Stimulated activated CD8-positive, alpha-beta memory T cell treated with anti-CD3 and anti-CD28 coated beads, Interleukin-7, amount 100 ng/mL, for 4 hours (primary cell): ENCODE data around the gene PNPO.
A peak's percentile ranks its signal among the peaks of the same experiment; 100 is the strongest.
"Not testable (repeated sequence)": the region's sequence is repeated elsewhere in the genome, so short reads cannot be mapped to it uniquely, and the experiment has no call there.

Experiments
- DNase-seq, 2 donors: peaks; one replicate each; pipeline ENCODE4 v3.0.0-alpha.2; 2020; ENCODE audit warnings: low read depth in 2 of 2

PNPO gene

DNA sequence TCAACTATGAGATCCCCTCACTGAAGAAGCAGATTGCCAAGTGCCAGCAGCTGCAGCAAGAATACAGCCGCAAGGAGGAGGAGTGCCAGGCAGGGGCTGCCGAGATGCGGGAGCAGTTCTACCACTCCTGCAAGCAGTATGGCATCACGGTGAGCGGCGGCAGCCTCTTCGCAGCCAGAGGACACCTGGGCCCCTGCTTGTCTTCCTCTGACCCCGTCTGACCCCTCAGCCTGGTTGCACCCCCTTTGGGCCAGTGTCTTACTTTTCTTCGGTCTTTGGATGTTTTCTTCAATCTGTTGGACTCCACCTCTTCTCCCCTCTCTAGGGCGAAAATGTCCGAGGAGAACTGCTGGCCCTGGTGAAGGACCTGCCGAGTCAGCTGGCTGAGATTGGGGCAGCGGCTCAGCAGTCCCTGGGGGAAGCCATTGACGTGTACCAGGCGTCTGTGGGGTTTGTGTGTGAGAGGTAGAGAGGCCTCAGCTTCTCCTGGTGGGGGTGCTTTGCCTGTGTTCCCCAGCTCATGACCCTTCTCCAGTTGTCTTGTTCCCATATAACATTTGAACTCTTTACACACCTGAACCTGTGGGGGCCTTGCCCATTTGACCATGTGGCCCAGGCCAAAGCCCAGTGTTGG is 33.9 kb downstream of the PNPO start:
- DNase-seq: no peak

DNA sequence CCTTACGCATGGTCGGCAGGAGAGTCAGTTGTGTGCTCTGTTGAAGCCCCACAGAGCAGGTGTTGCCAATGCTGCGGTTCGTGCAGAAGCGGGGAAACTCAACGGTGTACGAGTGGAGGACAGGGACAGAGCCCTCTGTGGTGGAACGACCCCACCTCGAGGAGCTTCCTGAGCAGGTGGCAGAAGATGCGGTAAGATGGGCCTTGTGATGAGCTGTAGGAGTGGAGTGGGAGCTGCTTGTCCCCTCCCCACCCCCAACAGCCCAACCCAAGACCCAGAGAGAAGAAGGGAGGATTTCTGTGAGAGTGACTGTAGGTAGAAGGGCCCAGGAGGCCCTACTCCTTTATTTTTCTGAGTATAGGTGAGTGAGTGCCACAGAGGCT is 34.4 kb downstream of the PNPO start:
- DNase-seq: no peak

DNA sequence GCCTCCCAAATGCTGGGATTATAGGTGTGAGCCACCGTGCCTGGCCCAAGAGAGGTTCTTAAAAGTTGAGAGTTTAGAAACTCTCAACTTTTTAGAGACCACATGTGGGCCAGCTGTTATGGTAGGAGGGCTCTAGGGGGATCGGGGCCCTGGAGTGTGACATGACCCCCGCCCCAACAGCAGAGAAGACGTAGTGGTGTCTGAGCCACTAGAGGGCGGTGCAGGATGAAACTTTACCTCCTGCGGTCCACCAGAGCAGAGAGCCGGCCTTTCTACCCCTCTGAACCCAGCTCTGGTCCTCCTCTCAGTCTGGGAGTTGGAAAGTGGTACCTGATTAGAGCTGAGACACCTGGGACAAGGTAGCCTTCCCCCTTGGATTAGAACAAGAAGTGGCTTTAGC is 37.0 kb downstream of the PNPO start:
- peak in 1 of 2 donors; percentile 6 for DNase-seq

DNA sequence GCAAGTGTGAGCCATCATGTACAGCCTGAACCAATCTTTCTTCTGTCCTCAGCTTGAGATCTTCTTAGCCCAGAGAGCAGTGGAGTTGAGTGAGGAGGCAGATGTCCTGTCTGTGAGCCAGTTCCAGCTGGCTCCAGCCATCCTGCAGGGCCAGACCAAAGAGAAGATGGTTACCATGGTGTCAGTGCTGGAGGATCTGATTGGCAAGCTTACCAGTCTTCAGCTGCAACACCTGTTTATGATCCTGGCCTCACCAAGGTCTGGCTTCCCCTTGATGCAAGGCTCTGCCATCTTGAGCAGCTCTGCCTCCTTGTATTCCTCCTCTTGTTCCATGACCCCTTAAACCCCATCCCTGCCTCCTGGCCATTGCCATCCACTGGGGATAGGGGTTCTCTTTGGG is 39.2 kb downstream of the PNPO start:
- no peak for DNase-seq

DNA sequence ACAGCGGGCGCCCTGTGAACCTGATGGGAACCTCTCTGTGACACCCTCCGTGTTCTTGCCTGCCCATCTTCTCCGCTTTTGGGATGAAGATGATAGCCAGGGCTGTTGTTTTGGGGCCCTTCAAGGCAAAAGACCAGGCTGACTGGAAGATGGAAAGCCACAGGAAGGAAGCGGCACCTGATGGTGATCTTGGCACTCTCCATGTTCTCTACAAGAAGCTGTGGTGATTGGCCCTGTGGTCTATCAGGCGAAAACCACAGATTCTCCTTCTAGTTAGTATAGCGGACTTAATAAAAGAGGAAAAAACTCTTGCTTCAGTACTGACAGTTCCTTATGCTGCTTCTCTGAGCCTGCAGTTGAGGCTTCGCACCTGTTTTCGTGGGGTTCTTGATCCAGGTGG is 40.1 kb downstream of the PNPO start:
- no peak for DNase-seq

DNA sequence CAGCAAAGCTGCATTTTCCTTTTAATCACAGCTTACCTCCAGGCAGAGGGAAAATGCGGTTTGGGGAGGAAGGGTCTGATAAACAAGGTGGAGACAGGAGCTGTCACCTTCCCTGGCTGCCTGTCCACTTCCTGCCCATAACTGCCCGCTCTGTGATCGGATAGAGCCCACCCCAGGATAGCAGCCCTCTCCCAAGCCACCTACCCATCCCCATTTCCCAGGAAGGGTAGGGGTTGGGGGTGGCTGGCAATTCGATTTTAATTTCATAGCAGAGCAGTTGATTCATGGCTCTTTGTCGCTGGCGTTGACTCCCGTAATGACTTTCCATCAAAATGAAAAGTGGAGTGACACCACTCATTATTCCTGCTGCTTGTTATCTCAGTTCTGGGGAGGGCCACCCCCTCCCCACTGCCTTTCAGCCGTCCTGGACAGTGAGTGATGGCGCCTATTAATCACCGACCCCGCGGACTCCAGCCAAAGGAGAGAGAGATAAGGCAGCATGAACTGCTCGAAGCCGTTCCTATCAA is 40.8 kb downstream of the PNPO start:
- no peak for DNase-seq

DNA sequence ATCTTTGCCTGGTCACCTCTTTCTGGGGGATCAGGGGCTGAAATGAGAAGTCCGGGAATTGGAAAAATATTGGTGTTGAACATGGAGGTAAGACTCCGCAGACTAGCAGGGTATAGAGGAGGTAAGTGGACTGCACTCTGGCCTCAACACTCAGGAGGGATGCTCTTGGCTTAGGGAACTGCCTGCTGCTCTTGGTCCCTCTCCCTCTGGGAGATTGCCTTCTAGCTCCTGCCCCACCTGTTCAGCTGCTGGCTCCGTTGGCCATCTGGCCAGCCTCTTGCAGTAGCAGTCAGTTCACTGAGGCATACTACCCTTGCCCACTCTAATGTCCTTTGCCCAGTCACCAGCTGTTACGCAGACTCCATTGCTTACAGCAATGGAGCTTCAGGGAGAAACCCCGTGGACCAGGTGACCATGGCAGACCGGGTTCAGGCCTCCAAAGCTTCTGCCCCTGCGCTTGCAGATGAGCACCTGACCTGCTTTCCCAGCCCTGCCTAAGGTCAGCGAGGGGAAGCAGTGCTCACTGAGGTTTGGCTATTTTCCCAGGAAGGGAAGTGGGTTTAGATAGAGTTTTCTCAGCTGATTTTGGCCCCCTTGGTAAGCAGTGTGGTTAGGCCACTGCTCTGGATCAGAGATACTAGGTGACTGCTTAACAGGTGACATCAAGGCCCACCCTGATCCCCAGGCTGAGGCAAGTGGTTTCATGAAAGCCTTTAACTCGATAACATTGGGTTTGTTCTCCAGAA is 41.4 kb downstream of the PNPO start:
- no peak for DNase-seq

DNA sequence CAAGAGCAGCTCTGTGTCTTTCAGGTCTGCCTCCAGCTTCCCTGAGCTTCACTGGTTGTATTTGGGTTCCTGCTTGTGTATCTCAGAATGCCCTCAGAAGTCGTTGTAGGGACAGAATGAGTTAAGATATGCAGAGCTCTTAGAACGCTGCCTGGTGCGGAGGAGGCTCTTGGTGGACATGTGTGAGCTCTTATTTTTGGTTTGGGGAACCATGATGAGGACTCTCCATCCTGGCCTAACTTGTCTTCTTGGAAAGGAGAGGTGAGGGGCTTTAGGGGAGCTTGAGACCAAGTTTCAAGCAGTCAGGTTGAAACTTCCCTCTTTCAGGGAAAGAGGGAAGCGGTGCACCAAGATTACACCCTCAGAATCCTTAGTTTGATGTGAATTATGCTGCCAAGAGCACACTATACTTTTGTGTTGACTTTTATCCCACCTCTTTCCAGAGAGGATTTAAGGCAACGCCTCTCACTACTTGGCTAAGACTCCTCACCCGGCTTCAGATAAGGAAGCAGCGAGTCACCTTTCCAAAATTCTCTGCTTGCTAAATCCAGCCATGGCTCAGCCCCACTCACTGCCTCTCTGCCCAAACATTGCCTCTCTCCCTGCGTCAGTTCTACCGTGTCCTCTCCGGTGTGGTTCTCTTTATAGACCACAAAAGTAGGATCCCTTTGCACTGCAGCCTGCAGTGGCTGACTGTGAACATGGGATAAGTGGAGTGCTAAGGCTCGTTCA is 42.3 kb downstream of the PNPO start:
- no peak for DNase-seq

DNA sequence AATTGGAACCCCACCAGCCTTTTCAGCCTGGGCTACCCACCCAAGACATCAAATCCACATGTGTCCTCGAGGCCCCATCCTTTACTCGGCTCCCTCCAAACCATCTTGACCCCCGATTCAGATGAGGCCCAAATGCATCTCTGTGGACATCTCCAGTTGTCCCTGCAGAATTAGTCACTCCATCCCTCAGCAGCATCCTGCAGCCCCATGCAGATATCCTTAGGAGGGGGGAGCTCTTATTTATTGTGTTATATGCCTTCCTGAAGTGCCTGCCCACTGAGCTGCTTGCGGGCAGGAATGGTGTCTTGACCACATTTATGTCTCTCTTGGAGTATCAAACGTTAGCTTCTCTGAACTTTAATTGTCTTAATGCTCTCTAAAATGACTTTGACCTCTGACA is 45.1 kb downstream of the PNPO start:
- DNase-seq: no peak

DNA sequence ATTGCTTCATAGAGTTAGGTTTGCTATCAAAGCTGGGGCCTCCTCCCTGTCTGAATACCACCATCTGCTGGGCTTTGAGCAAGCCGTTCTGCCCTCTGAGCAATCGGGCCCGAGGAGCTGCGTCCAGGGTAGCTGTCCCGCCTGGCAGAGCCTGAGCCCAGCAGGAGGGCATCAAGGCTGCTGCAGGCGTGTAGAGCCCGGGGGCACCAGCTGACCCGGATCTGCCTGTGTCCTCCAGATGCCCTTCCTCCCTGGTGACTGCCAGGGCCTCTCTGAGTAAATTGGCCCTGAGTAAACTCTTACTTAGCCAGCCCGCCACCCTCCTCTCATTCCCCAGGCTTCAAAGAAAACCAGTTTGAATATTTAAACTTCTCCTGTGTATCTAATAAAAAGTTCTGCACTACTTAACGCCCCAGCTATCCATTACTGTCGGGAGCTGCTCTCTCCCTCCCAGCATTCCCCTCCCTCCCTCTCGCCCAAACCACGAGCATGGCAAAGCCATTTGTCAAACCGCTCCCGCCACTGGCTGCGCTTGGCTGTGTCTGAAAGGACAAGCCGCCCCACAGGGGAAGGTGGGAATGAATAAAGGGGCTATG is 46.0 kb downstream of the PNPO start:
- DNase-seq: no peak

DNA sequence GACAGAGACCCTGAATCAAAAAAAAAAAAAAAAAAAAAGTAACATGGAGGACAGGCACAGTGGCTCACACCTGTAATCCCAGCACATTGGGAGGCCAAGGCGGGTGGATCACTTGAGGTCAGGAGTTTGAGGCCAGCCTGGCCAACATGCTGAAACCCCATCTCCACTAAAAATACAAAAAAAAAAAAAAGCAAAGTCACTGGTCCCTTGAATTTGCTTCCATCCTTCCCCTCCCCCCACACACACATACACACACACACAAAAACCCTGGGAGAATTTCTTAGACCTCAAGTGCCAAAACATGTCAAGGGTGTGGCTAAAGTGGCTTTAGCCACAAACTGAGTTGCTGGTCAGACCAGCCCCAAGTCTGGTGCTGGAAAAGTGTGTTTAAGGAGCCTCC is 47.1 kb downstream of the PNPO start:
- DNase-seq: not testable (repeated sequence)

DNA sequence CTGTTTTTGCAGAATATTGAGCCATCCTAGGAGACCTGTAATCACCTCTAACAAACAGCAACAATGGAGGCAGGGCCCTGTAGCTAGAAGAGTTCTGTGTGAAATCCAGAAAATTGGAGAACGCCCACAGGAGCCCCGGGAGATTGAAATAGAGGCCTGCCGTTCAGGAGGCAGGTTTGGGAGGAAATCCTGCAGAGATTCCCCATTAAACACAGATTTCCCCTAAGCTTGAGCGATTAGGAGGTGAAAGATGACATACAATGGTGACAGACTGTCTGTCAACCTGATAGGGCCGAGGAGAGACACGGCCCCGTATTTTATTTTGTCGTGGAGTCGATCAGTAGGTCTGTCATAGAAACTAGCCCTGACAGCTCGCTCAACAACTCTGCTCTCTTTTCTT is 47.8 kb downstream of the PNPO start:
- DNase-seq: no peak

DNA sequence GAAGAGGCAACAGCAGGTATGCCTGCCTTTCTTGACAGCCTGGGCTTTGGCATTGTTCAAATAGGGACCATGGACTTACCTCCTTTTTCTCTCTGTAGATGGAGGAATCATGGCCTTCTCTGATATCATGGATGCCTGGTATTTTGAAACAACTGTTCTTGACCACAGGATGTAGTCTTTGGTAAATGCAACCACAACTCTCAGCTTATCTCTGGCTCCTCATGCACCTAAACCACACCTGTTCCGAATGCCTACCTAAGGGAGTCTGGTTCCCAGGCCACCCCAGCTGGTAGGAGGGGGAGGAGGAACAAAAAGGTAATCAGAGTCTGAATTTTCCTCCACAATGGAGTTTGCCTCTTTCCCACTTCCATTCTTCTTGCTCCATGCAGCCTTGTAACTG is 48.3 kb downstream of the PNPO start:
- DNase-seq: no peak

DNA sequence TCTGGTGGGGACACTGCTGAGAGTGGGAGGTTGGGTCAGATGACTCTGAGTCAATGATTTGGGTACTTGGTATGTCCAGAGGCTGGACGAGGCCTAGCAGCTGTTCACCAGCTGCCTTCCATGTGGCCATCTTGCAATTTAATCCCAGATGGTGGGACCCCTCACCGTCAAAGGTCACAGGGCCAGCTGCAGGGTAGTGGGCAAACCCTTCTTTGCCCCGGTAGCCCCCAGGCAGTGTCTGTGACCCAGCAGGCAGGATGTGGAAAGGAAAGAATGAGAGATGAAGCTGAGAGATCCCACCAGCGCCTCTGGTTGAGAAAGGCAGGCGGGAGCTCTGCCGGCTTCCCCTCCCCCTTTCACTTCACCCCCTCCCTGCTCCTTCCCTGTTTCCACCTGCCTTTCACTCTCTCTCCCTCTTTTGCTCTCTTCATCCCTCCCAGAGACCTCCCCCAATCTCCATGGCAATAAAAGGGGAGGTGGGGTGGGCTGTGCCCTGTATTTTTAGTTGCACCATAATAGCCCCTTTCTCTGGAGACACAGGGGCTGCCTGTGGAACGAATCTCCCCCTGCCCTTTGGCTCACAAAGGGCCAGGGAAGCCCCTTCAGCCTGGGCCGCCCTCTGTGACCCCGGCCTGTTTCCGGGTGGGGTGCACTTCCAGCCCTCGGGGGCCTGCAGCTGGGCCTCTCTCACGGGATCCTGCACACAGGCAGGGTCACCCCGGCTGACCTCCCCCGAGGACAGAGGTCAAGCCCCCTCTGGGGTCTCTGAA is 49.8 kb downstream of the PNPO start:
- no peak for DNase-seq

DNA sequence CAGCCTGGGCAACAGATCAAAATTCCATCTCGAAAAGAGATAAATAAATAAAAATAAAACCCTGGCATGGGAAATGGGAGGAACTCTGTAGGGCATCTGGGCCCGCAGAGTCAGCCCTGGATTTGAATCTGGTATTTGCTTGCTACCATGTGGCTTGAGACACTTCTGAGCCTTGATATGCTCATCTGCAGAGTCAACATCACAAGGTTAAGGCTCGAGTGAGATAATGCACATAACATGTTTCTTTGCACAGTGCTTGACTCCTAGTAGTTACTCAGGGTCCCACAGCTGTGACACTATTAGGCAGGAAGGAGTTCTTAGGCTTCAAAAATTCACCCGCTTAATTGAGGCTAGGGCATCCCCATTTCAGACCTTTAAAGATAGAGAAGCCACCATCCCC is 50.8 kb downstream of the PNPO start:
- DNase-seq: no peak

DNA sequence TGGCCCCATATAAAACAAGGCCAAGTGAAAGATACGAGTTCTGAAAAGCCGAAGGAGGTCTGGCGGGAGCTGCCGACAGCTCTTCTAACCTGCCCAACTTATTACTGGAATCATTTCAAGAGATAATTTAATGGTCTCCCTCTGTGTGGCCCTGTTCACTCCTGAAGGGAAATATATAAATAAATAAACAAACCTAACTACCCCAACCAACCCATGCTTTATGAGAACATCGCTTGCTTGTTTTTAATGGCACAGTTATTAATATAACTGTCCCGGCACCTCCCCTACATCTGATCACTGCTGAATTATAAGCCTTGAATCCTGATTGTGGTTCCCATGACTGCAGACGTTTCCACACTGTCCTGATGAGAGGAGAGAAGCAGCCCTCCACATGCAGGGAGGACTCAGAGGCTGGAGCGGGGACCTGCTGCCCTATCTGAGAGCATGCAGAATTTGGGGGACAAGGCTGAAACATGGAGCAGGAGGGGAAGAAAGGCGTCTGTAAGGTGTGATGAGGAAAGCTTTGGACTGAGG is 51.7 kb downstream of the PNPO start:
- no peak for DNase-seq

DNA sequence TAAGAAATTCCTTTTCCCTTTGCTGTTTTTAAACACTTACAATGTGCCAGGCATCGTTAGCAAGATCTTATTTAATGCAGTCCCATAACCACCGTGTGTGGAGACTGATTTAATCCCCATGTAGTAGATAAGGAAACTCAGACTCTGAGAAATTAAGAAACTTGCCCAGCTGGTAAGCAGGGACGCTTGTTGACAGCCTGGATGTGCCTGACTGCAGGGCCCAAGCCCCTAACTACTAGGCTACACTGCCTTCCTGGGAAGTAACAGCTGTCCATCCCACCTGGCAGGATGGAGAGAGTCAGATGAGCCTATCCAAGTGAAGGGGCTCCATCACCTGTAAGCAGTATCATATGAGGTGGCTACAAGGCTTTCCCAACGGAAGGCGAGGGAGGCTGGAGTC is 52.6 kb downstream of the PNPO start:
- no peak for DNase-seq

DNA sequence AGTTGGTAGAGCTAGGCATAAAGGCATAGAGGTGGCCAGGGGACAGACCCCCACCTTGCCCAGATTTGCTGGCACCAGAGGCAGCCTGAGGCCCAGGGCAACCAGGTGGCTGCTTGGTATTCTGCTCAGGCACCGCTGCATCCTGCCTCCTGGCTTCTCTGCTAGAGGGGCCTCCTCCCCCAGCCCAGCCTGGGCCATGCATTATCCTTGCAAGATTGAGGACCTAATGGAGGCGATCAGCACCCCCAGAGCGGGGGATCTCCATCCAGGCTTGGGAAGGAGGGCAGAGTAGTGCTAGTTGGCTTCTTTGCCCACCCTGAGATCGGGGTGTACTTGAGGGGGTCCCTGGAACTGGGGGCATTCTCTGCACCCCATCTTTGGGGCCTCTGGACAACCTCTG is 53.4 kb downstream of the PNPO start:
- DNase-seq: no peak

DNA sequence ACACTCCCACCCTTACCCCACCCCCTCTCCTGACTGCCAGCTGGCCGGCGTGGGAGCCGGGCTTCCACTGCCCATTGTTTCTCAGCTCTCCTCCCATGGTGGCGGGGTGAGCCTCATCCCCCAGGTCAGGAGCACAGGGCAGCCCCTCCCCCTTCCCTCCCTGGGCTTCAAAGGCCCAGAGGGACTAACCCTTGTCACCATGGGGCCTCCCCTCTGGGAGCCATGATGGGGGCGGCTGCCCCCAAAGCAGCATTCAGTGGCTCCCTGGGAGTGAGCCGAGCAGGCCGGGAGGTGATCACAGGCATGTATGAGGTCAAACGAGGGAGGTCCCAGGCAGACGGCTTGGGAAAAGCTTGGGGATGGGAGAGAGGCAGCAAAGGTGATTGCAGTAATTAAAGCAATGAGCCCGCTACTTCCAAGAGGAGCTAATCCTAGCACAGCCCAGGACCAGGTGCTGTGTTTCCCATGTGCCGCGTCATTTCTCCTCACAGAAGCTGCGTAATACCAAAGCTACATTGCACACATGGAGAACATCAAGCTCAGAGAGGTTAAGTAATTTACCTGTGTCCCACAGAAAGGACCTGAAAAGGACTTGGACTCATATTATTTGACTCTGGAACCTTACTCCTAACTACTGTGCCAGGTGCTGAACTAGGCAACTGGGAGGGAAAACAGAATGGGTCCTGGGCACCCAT is 54.0 kb downstream of the PNPO start:
- no peak for DNase-seq

DNA sequence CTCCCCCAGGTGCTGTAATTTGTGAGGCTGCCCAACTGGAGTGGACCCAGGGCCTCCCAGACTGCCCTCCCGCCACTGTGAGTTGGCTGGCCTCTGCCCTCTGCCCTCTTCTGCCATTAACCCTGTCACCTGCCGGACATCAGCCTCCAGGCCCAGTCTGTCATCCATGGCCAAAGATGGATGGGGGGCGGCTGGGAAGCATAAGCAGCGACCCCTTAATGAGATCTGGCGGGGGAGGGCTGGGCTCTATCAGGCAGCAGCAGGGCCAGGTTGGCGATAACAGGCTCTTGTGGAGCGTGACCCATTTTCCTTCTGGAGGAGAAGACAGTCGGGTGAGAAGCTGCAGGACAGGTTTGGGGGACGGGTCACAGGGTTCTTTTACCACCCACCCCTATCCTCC is 54.8 kb downstream of the PNPO start:
- no peak for DNase-seq

DNA sequence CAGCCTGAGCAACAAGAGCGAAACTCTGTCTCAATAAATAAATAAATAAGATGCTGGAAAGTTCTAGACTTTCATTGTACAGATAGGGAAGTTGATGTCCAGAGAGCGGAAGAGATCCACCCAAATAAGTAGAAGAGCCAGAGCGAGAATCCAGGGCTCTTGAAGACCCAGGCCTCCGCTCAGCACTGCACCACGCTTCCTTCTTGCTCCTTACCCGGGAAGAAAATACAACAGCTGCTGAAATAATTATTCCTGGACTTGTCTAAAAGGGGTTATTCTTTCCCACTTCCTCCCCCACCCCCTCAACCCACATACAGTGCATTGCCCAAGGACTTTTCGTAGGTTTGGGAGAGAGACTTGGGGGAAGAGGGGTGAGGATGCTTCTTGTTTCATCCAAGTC is 56.2 kb downstream of the PNPO start:
- DNase-seq: no peak
